Activated naive CD8-positive, alpha-beta T cell treated with anti-CD3 and anti-CD28 coated beads, Interleukin-2, amount 10 ng/mL, durations not matched to agents 7 days and 5 days (primary cell): ENCODE measurements around the gene NTSR1. TPM values are rescaled to one million over a fixed set of nuclear protein-coding genes. Genes with fewer than 3 reads are reported as not detected.

Experiments
- ATAC-seq: fragments of 150-1000 bp; cut with Tn5 transposase; one replicate; pipeline ENCODE4 v1.10.0; 2021; ENCODE audit warnings: low read depth, moderate library complexity
- POLR2A ChIA-PET: fragments of 350-600 bp; sonication (Branson Sonifier 250); formaldehyde crosslinking; loops from one replicate; lab custom pipeline; 2021; ENCODE audit warnings: antibody characterized with exemption; lab: Charles Lee
- DNase-seq: peaks from one replicate; pipeline ENCODE4 v3.0.0; 2021
- H3K27ac Mint-ChIP-seq: one replicate; pipeline ENCODE4 v1.8.0; 2022; ENCODE audit warnings: mild to moderate bottlenecking, mixed read lengths
- H3K27me3 Mint-ChIP-seq: one replicate; pipeline ENCODE4 v1.8.0; 2022; ENCODE audit warnings: mild to moderate bottlenecking, moderate library complexity, mixed read lengths
- H3K36me3 Mint-ChIP-seq: one replicate; pipeline ENCODE4 v1.8.0; 2021; ENCODE audit warnings: mild to moderate bottlenecking, mixed read lengths
- H3K4me1 Mint-ChIP-seq: one replicate; pipeline ENCODE4 v1.8.0; 2021; ENCODE audit warnings: mixed read lengths
- H3K4me3 Mint-ChIP-seq: one replicate; pipeline ENCODE4 v1.8.0; 2022; ENCODE audit warnings: mild to moderate bottlenecking, moderate library complexity, mixed read lengths
- H3K9me3 Mint-ChIP-seq: one replicate; pipeline ENCODE4 v1.8.0; 2021; ENCODE audit warnings: mixed read lengths
- total RNA-seq, 2 experiments: library from RNA; stranded (reverse); gene quantifications; one replicate each; pipeline ENCODE4 v1.2.3, GENCODE V29; 2021

The NTSR1 gene
- total RNA-seq, 2 experiments from 2014 or later = 0.33 to 0.37 TPM

DNA sequence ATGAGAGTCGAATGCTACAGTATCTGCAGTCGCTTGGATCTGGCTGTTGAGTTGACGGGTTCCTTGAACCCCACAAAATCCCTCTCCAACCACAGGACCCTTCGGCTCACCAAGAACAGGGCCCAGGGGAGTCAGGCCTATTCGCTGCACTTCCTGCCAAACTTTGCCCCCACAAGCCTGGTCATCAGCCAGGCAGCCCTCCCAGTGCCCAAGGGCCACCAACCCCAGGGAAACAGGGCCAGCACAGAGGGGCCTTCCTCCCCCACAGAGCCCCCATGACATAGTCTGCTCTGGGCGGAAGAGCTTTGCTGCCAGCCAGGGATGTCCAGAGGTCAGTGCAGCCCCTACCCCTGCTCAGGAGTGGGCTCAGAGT, 53.1 kb downstream of the NTSR1 start:
- POLR2A ChIA-PET = no interaction called here
- Mint-ChIP-seq H3K27me3 (peaks cover 10% of the 10 kb centered on the region), H3K4me1 (peaks cover 1% of the 10 kb centered on the region), H3K4me3 (no peak overlapping the region), H3K27ac (no peak overlapping the region), H3K36me3 (no peaks in the 10 kb centered on the region), H3K9me3 (no peaks in the 10 kb centered on the region)
- DNase-seq (no peak), ATAC-seq (no peak)

DNA sequence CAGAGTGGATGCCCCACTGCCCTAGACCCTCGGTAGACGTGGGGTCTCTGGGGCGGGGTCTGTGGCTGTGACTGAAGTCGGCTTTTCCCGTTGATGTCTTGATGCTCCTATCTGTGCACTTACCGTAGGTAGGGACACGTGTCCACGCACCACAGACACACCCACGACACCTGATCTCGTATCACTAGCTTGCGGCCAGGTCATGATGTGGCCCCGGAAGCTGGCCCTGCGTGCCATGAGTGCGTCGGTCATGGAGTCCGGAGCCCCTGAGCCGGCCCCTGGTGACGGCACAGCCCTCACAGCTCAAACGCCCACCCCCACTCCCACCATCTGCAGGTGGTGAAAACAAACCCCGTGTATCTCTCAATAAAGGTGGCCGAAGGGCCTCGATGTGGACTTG, 53.7 kb downstream of the NTSR1 start:
- Mint-ChIP-seq H3K4me3 (no peak overlapping the region), H3K9me3 (no peaks in the 10 kb centered on the region), H3K27me3 (peaks cover 4% of the 10 kb centered on the region), H3K36me3 (no peaks in the 10 kb centered on the region), H3K27ac (no peak overlapping the region), H3K4me1 (peaks cover 4% of the 10 kb centered on the region)
- POLR2A ChIA-PET = no interaction called here
- DNase-seq = no peak
- no peak for ATAC-seq

DNA sequence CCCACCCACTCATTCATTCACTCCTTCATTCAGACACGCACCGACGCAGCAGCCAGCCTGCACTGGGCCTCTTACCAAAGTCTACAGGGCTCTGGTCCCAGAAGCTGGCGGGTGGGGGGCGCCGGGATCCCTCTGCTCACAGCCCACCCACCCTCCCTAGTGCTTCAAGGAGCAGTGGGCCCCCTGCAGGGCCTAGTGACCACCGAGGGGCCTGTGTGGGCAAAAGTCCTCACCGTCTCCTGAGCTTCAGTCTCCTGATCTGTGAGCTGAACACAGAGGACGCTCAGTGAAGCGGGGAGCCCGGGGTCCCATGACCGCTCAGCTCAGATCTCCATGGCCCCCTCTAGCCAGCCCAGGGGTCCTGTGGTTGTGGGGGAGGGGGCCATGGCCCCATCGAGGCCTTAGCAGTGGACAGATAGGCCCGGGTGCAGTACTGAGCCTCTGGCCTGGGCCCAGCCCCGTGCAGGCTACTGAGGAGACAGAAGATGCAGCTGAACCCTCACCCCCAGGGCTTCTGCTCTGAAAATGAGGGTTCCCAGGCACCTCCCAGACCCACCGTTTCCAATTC, 54.2 kb downstream of the NTSR1 start:
- Mint-ChIP-seq H3K27me3 (no peaks in the 10 kb centered on the region), H3K27ac (no peak overlapping the region), H3K4me1 (peaks cover 4% of the 10 kb centered on the region), H3K9me3 (no peaks in the 10 kb centered on the region), H3K36me3 (no peaks in the 10 kb centered on the region), H3K4me3 (no peak overlapping the region)
- ATAC-seq = no peak
- no peak for DNase-seq
- POLR2A ChIA-PET = no interaction called here

DNA sequence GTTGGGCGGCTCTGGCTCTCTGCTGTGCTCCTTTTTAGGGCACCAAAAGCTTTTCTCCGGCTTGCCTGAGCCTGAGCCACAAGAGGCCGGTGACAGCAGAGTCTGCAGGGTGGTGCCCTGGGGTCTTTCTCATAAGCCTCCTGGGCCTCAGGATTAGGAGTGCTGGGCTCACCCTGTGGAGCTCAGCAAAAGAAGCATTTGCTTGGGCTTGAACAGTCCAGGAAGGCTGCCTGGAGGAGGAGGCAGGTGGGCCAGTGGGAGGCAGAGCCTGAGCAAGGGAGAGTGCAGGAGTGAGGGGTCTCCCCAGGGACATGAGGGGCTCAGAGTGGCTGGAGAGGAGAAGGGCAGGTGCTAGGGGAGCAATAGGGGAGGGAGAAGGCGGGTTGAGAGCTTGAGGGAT, 54.8 kb downstream of the NTSR1 start:
- Mint-ChIP-seq H3K9me3 (no peaks in the 10 kb centered on the region), H3K4me3 (no peak overlapping the region), H3K4me1 (peaks cover 4% of the 10 kb centered on the region), H3K27ac (no peak overlapping the region), H3K36me3 (no peaks in the 10 kb centered on the region), H3K27me3 (no peaks in the 10 kb centered on the region)
- POLR2A ChIA-PET = no interaction called here
- ATAC-seq (no peak), DNase-seq (no peak)

DNA sequence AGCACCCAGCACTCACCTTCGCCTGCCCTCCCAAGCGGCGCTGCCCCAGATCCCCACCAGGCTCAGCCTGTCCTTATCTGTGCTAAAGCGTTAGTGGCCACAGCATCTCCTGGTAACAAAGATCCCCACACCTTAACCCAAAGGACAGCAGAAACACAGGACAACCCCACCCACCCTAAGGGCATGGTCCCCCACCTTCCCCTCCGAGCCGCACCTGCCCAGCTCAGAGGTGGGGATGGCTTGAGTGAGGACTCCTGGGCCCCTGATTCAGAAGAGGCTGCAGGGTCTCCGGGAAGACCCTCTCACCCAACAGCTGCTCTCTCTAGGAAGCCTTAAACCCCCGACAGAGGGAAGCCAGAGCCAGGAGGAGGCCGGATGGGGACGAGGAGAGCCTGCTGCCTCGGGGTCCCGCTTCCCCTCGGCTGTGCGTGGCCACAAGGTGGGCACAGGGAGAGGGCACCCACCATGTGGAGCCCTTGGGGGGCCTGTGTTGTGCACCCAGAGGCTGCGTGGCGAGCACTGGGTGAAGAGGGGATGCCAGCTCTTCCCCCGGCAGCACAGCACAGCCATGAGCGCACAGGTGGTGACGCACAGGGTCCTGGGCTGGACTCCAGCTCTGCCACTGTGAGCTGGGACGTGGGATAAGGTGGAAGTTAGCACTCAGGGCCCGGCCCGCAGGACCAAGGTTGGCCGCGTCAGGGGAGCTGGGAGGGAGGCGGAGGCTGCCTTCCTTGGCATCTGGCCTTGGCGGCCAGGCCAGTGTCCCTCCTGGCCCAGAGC, 55.7 kb downstream of the NTSR1 start:
- Mint-ChIP-seq H3K27ac (no peak overlapping the region), H3K4me1 (peaks cover 4% of the 10 kb centered on the region), H3K36me3 (no peaks in the 10 kb centered on the region), H3K4me3 (no peak overlapping the region), H3K27me3 (no peaks in the 10 kb centered on the region), H3K9me3 (no peaks in the 10 kb centered on the region)
- no peak for ATAC-seq
- POLR2A ChIA-PET = no interaction called here
- DNase-seq = no peak

DNA sequence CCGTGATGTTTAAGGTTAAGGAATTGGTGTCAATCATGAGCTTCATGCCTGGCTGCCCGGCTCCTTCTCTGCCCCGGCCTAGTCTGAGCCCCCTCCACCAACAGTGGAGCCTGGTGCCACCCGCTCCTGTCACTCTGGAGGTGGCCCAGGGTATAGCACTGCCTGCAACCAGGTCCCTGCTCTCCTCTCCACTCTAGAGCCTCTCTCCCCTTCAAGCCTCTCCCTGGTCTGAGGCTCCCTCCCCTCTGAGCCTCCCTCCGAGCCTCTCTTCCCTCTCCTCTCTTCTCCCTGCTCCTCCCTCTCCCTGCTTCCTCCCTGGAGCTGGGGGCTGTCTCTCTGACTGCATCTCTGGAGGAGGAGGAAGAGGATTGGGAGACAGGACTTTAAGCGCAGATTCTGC, 56.4 kb downstream of the NTSR1 start:
- ATAC-seq (no peak), DNase-seq (no peak)
- no peaks in the 10 kb centered on the region for H3K9me3 Mint-ChIP-seq
- no peak overlapping the region for H3K4me3 Mint-ChIP-seq
- H3K4me1 Mint-ChIP-seq = peaks cover 4% of the 10 kb centered on the region
- H3K27me3 Mint-ChIP-seq = no peaks in the 10 kb centered on the region
- no peaks in the 10 kb centered on the region for H3K36me3 Mint-ChIP-seq
- POLR2A ChIA-PET = interaction anchor here (0.6 kb wide), 1 partner anchor 79 kb away, joined by 3 read pairs; no protein-coding TSS in a partner anchor
- H3K27ac Mint-ChIP-seq = peak overlapping the region; percentile 16

DNA sequence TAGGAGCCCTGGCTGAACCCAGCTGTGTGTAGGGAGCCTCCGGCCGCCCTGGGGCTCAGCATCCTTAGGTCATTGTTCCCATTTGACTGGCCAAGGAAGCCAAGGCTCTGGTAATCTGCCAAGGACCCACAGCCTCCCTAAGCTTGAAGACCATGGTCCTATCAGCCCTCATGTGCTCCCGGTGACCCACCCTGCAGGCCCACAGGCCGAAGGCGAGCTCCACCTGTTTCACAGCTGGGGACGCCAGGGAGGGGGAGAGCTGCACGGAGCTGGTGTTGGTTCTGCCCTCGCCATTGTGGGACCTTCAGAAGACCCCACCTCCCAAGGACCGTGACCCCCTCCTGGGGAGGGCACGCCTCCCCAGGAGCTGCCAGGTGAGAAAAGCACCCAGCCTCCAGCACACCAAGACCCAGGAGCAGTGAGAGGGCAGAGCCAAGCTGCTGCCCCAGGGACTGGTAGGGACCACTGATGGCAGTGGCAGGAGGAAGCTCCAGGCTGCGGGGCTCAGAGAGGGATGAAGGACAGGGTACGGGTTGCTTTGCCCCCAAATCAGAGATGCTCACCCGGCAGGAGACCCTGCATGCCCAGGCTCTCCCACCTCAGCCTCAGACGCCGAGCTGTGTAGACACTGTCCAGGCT, 56.9 kb downstream of the NTSR1 start:
- POLR2A ChIA-PET = interaction anchor here (0.6 kb wide), 1 partner anchor 79 kb away, joined by 3 read pairs; no protein-coding TSS in a partner anchor
- no peaks in the 10 kb centered on the region for H3K36me3 Mint-ChIP-seq
- no peaks in the 10 kb centered on the region for H3K27me3 Mint-ChIP-seq

DNA sequence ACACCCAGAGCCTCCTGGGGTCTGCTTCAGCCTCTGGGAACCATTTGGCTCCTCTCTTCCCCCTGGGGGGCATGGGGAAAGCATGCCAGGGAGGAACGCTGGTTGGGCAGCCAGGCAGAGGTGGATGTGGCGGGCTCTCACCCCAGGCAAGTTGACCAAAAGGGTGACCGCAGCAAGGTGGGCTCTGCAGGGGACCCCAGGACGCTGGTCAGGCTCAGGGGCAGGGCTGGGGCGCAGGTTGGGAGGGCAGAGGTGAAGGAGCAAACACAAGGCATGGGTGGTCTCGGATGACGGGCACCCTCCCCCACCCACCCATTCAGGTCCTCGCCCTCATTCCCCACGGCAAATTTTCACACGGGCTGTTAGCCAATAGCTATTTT, 57.4 kb downstream of the NTSR1 start:
- ATAC-seq (no peak), DNase-seq (no peak)
- no peaks in the 10 kb centered on the region for H3K27me3 Mint-ChIP-seq
- POLR2A ChIA-PET = no interaction called here
- no peak overlapping the region for H3K27ac Mint-ChIP-seq
- H3K9me3 Mint-ChIP-seq = no peaks in the 10 kb centered on the region
- peaks cover 4% of the 10 kb centered on the region for H3K4me1 Mint-ChIP-seq
- H3K36me3 Mint-ChIP-seq = no peaks in the 10 kb centered on the region
- H3K4me3 Mint-ChIP-seq = no peak overlapping the region

More for the DNA sequence above, 56.9 kb downstream of the NTSR1 start:
- no peak for ATAC-seq
- Mint-ChIP-seq H3K4me3 (no peak overlapping the region), H3K27ac (no peak overlapping the region), H3K9me3 (no peaks in the 10 kb centered on the region), H3K4me1 (peaks cover 4% of the 10 kb centered on the region)
- no peak for DNase-seq

DNA sequence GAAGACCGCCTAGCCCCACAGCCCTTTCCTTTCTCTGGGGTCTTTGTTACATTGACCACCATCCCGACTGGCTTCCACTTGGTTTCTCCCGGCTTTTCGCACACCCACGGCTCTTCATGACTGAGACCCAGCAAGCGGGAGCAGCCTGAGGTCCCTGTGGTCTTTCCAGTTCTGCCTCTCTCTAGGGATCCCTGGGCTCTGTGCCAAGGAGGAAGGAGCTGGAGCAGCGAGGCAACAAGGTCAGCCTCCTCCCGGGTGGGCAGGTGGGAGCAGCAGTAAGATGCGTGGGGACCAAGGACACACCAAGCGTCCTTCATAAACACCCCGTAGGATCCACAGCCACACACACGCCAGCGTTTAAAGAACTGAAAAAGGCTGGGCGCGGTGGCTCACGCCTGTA, 58.1 kb downstream of the NTSR1 start:
- Mint-ChIP-seq H3K27me3 (no peaks in the 10 kb centered on the region), H3K27ac (no peak overlapping the region), H3K4me1 (peaks cover 4% of the 10 kb centered on the region), H3K36me3 (no peaks in the 10 kb centered on the region), H3K4me3 (no peak overlapping the region), H3K9me3 (no peaks in the 10 kb centered on the region)
- ATAC-seq = no peak
- POLR2A ChIA-PET = interaction anchor here (1.2 kb wide), 1 partner anchor 63 kb away, joined by 4 read pairs; no protein-coding TSS in a partner anchor
- no peak for DNase-seq

DNA sequence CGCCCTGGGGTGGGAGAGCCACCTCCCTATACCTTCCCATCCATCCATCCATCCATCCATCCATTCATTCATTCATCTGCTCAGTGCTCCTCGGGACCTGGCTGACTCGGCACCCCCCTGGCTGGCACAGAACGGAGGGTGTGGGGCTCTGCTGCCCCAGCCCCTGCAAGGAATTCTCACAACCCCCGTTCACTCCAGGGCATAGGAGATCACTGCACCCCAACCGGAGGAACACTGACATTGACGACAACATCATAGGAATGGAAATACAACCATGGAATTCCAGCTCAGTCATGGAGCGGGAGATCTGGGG, 59.6 kb downstream of the NTSR1 start:
- H3K27ac Mint-ChIP-seq = no peak overlapping the region
- DNase-seq (no peak), ATAC-seq (no peak)
- POLR2A ChIA-PET = interaction anchor here (1.2 kb wide), 1 partner anchor 65 kb away, joined by 4 read pairs; no protein-coding TSS in a partner anchor
- H3K4me3 Mint-ChIP-seq = no peak overlapping the region
- H3K27me3 Mint-ChIP-seq = no peaks in the 10 kb centered on the region
- no peaks in the 10 kb centered on the region for H3K9me3 Mint-ChIP-seq
- peaks cover 6% of the 10 kb centered on the region for H3K4me1 Mint-ChIP-seq
- no peaks in the 10 kb centered on the region for H3K36me3 Mint-ChIP-seq

DNA sequence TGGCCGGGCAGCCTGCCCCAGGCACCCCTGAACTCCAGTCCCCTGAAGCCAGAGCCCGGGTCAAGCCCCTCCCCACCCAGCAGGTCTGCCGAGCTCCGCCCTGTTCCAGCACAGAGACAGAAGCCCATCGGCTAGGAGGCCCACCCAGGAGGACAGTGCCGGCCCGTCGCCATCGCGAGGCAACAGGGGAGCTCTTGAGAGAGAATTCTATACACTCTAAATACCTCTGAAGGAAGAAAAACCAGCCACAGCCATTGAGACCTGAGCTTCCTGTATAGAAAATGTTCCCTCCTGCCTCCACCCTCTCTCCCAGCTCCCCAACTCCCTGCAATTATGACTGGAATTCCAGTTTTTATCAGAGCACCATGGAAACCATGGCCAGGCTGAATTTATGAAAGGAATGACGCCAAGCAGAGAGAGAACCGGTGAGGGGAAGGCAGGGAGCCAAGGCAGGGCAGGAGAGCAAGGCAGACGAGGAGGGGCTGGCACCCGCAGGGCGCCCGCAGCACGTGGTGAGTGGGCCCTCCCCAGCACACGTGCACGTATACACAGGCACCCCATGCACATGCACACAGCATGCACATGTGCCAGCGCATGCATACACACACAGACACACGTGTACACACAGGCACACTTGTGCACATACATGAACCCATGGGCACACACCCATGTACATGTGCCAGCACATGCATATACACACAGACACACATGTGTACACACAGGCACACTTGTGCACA, 60.1 kb downstream of the NTSR1 start:
- H3K27ac Mint-ChIP-seq = no peak overlapping the region
- no peak for ATAC-seq
- H3K9me3 Mint-ChIP-seq = no peaks in the 10 kb centered on the region
- peaks cover 6% of the 10 kb centered on the region for H3K4me1 Mint-ChIP-seq
- POLR2A ChIA-PET = no interaction called here
- no peaks in the 10 kb centered on the region for H3K27me3 Mint-ChIP-seq
- no peaks in the 10 kb centered on the region for H3K36me3 Mint-ChIP-seq
- no peak for DNase-seq
- no peak overlapping the region for H3K4me3 Mint-ChIP-seq

DNA sequence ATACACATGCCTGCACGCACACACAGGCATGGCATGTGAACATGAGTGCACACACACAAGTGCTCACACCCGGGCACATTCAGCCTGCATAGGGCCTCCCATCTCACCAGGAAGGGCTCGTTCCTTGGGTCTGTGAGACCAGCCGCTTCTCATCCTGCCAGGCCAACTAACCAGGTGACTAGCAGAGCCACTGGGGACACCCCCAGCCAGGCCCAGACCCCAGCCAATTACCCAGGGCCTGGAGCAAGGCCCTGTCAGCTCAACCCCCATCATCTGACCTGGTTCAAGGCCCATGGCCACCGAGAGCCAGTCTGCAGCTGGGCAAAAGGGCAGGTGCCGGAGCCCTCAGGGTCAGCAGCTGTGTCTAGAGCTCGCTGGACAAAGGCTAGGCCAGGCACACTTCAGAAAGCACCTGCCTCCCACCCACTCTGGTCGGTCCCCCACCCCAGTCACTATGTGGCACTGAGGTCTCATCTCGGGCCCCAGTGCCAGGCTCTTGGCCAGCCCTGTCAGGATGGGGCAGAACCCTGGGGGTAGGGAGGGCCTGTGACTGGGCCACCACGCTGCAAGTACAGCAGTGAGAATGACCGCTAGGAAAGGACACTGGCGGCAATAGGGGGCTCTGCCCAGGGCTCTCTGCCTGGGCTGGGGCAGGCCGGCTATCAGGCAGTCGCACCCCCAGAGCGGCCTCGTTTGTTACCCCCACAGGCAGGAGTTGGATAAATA, 60.9 kb downstream of the NTSR1 start:
- Mint-ChIP-seq H3K27me3 (no peaks in the 10 kb centered on the region), H3K4me1 (peaks cover 6% of the 10 kb centered on the region), H3K9me3 (no peaks in the 10 kb centered on the region), H3K36me3 (no peaks in the 10 kb centered on the region), H3K4me3 (no peak overlapping the region), H3K27ac (no peak overlapping the region)
- DNase-seq (no peak), ATAC-seq (no peak)
- POLR2A ChIA-PET = no interaction called here
